Fibroblast of villous mesenchyme (primary cell): Measurements from ENCODE around the gene PHLDA2. TPM values are rescaled to one million over a fixed set of nuclear protein-coding genes. Genes with fewer than 3 reads are reported as not detected.

Experiments
- DNase-seq: peaks from one replicate; pipeline ENCODE4 v3.0.0-alpha.2; 2010; ENCODE audit warnings: low read depth
- H3K4me3 ChIP-seq: 2 replicates; pipeline ENCODE4 v1.5.1; 2011; ENCODE audit warnings: low read depth, mild to moderate bottlenecking, low read length
- small RNA-seq: library from RNA; depleted of rRNA; stranded (forward); fragments of <200 nt; gene quantifications from one replicate; pipeline ENCODE3, GENCODE V24; 2012
- total RNA-seq: library from RNA; depleted of rRNA; stranded (reverse); fragments of >200 nt; gene quantifications from 2 replicates; pipeline ENCODE4 v1.2.3, GENCODE V29; 2012
- TF ChIP-seq, protein P1 (sequence below): IDR thresholded peaks from 2 replicates; pipeline ENCODE4 v1.5.1; 2012; ENCODE audit warnings: low read depth, mild to moderate bottlenecking, low read length; ENCODE audit not compliant: insufficient read depth

PHLDA2 gene
- total RNA-seq, 1 donor, result 7.3 TPM

DNA sequence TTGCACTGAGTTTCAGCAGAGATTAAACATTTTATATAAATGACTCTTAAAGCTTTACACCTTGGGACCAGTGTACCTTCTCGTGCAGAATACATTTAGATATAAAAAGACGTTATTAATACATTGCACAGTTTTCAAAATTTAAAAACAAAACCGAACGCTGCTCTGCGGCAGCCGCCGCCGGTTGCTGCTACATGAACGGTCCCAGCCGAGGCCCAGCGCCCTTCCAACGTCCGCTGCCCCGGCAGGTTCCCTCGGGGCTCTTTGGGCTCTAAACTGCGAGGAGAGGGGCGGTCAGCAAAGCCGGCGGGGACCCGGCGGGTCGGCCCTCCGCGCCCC lies 45.6 kb downstream of the PHLDA2 start:
- DNase-seq, result no peak
- peak overlapping the region; percentile 68 for H3K4me3 ChIP-seq
- TF ChIP-seq, protein P1, sequence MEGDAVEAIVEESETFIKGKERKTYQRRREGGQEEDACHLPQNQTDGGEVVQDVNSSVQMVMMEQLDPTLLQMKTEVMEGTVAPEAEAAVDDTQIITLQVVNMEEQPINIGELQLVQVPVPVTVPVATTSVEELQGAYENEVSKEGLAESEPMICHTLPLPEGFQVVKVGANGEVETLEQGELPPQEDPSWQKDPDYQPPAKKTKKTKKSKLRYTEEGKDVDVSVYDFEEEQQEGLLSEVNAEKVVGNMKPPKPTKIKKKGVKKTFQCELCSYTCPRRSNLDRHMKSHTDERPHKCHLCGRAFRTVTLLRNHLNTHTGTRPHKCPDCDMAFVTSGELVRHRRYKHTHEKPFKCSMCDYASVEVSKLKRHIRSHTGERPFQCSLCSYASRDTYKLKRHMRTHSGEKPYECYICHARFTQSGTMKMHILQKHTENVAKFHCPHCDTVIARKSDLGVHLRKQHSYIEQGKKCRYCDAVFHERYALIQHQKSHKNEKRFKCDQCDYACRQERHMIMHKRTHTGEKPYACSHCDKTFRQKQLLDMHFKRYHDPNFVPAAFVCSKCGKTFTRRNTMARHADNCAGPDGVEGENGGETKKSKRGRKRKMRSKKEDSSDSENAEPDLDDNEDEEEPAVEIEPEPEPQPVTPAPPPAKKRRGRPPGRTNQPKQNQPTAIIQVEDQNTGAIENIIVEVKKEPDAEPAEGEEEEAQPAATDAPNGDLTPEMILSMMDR, result no peak

DNA sequence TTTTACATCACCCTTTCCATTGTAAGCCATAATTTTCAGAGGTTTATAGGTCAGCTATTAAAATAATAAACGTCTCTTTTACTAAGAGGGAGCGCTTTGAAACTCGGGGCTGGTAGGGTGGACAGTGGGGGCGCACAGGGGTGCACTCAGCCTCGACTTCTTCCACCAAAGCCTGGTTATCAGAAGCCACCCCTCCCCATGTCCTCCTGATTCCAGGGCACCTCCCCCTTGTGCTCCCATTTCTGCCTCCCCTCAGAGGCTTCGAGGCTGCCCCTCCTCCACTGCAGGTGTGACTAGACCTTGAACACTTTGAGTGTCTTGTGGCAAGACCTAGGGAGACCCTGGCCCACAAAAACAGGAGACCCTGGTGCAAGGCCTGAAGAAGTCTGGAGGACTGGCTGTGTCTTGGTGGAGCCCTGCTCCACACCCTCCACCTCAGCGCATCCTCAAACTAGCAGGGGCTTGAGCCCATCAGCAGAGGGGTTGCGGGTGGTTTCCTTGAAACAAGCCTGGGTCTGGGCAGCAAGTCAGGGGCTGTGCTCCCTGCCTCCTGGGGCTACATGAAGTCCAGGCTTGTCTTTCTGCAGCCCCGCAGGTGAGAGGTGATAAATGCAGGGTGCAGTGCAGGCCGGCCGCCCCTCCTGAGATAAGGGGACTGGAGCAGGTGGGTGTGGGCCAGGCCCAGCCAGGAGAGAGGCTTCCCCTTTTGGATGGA lies 46.7 kb downstream of the PHLDA2 start:
- H3K4me3 ChIP-seq, result peak overlapping the region; percentile 68
- no peak for DNase-seq
- TF ChIP-seq, protein P1, result no peak

DNA sequence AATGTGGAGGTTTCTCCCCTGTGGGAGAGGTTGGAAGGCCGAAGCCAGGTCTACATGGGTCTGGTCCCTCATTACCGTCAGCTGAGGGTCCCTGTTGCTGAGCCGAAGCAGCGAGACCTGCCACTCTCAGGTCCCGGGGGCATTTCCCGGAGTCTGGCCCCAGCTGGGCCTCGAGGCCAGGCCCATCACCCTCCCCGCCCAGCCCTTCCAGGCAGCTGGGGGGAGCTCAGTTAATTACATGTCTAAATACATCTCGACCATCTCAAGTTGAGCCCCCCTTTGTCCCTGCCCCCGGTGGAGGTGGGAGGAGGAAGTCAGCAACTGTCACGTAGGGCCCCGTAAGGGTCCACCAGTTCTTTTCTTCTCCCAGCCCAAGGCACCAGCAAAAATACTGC lies 47.2 kb downstream of the PHLDA2 start:
- H3K4me3 ChIP-seq, result no peak overlapping the region
- DNase-seq, result no peak
- TF ChIP-seq, protein P1, result no peak

DNA sequence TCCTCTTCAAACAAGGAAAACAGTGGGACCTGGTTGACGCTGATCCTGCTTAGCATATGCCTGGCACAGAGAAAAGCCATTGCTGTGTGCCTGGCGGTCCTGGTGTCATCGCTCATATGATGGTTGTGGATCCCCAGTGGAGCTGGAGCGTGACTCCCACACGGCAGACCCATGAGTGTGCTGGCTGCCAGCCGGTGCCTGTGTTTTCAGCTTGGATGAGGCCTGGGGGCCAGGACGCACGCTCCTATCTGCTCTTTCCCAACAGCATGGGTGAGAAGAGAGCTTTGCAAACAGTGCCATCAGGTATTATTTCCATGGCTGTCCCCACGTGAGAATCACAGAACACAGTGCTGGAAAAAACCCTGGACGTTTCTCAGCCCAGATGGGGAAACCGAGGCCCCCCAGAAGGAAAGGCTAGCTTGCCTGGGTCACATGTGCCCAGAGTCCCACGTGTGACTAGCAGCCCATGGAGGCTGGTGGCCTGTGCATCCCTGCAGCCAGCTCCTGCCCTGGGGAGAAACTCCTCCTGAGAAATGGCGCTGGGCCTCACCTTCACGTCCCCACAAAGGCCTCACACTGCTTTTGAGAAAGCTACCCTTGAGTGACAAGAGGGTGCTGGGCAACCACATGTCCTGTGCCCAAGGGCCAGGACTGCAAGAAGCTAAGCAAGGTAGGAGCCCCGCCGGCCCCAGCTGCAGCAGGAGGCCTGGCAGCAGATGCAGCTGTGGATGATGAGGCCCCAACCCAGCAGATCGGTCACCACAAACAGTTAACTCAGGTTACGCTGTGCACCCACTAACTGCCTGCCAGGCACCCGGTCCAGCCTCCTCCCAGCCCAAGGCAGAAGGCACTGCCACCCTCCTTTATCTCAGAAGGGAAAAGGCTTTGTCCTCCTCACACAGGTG lies 47.9 kb downstream of the PHLDA2 start:
- TF ChIP-seq, protein P1, result no peak
- no peak overlapping the region for H3K4me3 ChIP-seq
- no peak for DNase-seq

DNA sequence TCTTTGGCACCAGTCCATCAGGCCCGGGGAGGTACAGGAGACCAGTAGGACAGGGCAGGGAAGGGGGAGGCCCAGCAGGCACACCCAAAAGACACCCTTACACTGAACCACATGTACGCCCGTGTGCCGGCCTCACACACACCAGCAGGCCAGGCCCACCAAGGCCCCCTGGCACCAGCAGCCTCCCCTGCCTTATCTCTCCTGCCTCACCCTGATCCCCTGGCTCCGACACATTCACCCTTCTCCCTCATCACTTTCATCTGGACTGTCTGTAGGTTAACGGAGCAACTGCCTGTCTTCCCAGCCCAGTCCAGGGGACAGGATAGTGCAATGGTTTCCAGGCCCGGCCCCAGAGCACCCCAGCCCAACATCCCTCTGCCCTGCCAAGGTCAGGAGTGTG lies 48.6 kb downstream of the PHLDA2 start:
- TF ChIP-seq, protein P1, result no peak
- no peak for DNase-seq
- no peak overlapping the region for H3K4me3 ChIP-seq

DNA sequence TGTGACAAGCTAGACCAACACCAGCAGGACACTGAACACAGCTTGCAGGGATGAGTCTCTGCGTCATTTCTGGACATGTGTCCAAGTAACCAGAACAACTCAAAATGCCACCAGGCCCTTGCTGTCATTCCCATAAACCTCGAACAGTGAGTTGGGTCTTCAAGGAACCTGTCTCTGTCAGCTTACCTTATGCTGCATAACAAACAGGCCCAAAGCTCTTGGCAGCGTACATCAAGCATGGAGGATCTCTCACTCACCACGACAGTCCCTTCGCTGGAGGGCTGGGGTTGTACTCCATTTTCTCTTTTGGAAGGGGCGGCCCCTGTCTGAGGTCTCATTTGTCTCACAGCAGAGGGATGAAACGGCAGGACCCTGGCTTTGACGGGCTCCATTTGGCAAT lies 50.4 kb downstream of the PHLDA2 start:
- TF ChIP-seq, protein P1, result no peak
- no peak for DNase-seq
- H3K4me3 ChIP-seq, result no peak overlapping the region

Small RNAs within 50 kb of the gene (small RNA-seq; reads per million reads assigned to genes)
- 14.9 reads per million, percentile 92 among the genes with 10 or more reads in this experiment for gene SNORA54

Other genes with a start within 250 kb of the PHLDA2 start
- 6.0 and 6.1 TPM in 2 replicates for gene KCNQ1OT1, start 229.4 kb downstream of the PHLDA2 start, total RNA-seq
- 3.9 and 8.7 TPM in 2 replicates for gene CDKN1C, start 43.6 kb downstream of the PHLDA2 start, total RNA-seq
- 87.6 and 121 TPM in 2 replicates for gene NAP1L4, start 62.9 kb upstream of the PHLDA2 start, total RNA-seq
- 68.2 and 87.6 TPM in 2 replicates for gene CARS1, start 128.0 kb upstream of the PHLDA2 start, total RNA-seq
- 49.7 and 55.7 TPM in 2 replicates for gene OSBPL5, start 235.9 kb upstream of the PHLDA2 start, total RNA-seq